GM19324 (cell line): Measurements from ENCODE around the gene FRG2C.
"Not testable (repeated sequence)": the region's sequence is repeated elsewhere in the genome, so short reads cannot be mapped to it uniquely, and the experiment has no call there.

Source experiments
- ATAC-seq: cut with Tn5 transposase; IDR thresholded peaks from one replicate; pipeline ENCODE4 v1.9.1; 2021; ENCODE audit warnings: mild to moderate bottlenecking, moderate library complexity; ENCODE audit not compliant: unreplicated experiment, low FRiP score

FRG2C gene

GRCh38 chr3:75664028-75664427, at the start of gene FRG2C:
TSS of gene FRG2C (plus strand) at chr3:75664328. CDS start at chr3:75664380, 52 bp downstream.
- not testable (repeated sequence) for ATAC-seq

DNA sequence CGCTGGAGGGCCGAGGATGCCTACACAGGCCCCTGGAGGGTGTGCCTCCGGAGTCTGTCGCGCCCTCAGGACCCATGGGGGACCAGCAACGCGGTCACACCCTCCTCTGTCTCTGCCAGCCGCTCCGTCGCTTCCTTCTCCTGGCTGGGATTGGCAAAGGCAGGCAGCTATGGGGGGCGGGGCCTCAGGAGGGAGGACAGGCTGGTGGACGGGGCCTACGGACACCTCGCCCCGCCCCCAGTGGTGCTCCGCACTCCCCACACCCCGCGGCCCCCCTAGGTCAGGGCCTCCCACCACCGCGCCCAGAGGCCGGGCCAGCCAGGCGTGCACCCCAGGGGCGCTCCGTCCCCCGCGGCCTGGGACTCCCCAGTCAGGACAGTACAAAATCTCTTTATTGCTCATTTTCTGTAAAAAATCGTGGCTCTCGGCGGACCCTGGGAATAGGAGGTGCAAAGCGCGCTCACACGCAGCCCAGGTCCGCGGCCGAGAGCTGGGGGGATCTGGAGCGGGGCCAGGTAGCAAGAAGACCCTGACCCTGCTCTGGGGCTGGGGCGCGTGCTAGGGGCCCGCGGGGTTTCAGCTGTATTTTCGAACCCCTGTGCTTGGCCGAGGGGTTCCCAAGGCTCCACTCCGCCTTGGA, 45.3 kb upstream of the FRG2C start:
- ATAC-seq: not testable (repeated sequence)

- ATAC-seq: not testable (repeated sequence)
Observed at GRCh38 chr3:75619481-75620031, 44.6 kb upstream of the FRG2C start.

DNA sequence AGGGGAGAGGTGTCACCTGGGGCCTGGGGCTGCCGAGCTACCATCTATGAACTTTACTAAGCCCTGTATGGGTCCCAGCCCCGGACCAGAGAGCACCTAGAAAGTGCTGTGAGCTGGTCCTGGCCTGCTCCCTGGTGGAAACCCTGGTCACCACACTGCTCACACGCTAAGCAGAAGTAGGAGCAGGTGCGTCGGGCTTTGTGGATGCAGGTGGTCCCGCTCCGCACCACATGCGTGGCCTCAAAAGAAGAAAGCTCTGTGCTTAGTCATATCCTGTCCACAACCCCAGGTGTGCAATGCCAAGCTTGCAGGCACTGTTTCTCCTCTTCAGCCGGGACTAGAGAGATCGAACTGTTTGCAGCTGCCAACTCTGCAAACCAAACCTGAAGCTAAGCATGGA, 42.4 kb upstream of the FRG2C start:
- not testable (repeated sequence) for ATAC-seq

DNA sequence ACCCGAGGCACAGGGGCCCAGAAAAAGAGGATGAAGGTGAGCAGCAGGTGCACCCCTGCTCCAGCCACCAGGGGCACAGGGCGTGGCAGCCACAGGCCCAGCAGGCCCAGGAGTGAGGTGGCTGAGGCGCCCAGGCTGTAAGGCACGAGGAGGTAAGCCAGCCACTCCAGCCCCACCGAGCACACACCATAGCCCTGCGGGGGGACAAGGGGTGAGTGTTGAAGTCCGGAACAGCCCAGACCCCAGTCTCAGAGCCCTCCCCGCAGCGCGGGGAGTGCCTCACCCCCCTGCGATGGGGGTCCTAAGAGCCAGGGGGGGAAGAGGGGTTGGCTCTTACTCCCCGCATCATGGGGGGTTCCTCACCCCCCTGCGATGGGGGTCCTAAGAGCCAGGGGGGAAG, 40.5 kb upstream of the FRG2C start:
- ATAC-seq: not testable (repeated sequence)

DNA sequence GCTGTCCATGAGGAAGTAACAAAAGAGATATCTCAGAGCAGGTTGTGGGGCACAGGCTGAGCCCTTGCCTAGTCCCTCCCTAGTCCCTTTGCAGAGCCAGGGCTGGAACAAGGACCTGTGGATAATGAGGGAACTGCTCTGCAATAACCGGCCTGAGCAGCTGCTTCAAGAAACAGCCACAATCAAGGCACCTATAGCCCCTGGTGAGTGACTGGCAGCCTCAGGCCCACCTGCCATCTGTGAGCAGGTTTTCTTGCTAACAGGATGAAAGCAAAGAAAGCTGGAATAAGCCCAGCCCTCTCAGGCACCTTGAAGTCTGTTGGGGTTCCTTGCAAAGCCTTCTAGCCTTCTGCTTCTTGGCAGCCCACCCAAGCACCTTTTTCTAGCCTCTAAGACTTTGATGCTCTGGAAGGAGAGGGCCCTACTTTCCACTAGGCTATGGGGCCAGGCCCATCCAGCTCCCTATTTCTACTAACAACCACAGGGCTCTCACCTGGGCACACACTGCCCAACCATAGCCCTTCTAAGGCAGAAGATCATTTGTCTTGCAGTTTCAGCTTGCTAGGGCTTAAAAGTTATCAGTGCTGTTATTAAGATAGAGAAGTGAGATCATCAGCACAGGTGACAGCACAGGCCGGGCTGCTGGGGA, 33.1 kb upstream of the FRG2C start:
- not testable (repeated sequence) for ATAC-seq

DNA sequence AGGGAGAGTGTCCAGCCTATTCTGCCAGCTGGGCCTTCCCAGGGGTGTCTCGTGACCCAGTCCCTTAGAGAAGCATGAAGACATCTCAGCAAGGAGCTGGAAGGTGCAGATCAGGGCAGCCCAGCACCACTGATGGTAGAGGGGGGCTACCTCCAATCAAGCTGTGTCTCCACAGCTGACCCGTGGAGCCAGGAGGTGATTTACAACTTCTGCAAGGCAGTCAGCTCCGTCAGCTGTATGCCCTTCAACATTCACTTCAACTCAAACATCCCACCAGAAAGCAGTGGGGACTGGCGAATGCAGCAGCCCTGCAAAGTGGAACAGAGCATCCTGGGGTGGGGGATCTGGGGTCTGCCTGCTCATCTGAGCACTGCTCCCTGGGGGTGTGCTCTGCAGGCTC, 32.6 kb upstream of the FRG2C start:
- ATAC-seq: no peak

DNA sequence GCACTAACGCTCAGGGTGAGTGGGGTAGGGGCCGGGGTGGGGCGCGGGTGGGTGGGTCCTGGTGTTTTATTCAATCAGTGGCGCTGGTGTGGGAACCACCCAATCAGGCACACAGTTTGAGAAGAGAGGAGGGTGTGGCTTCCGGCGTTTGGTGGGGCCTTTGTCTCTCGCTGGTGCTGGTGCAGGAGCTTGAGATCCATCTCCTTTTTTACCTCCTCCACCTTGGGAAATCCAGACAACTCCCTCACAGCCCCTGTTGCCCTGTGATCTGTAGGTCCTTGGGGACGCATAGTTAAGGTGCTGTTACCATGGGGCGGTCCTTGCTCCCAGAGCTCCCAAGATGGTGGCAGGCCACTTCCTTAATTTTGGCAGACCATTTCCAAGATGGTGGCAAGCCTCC, 25.2 kb upstream of the FRG2C start:
- not testable (repeated sequence) for ATAC-seq

GRCh38 chr3:75641107-75641517, 23.0 kb upstream of the FRG2C start:
- not testable (repeated sequence) for ATAC-seq

GRCh38 chr3:75643031-75643800, 20.9 kb upstream of the FRG2C start:
- not testable (repeated sequence) for ATAC-seq

DNA sequence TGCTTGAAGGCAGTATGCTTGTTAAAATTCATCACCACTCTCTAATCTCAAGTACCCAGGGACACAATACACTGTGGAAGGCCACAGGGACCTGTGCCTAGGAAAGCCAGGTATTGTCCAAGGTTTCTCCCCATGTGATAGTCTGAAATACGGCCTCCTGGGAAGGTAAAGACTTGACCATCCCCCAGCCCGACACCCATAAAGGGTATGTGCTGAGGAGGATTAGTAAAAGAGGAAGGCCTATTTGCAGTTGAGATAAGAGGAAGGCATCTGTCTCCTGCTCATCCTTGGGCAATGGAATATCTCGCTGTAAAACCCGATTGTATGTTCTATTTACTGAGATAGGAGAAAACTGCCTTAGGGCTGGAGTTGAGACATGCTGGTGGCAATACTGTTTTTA, 18.6 kb upstream of the FRG2C start:
- not testable (repeated sequence) for ATAC-seq

- no peak for ATAC-seq
Observed at GRCh38 chr3:75650191-75650590, 13.9 kb upstream of the FRG2C start.

DNA sequence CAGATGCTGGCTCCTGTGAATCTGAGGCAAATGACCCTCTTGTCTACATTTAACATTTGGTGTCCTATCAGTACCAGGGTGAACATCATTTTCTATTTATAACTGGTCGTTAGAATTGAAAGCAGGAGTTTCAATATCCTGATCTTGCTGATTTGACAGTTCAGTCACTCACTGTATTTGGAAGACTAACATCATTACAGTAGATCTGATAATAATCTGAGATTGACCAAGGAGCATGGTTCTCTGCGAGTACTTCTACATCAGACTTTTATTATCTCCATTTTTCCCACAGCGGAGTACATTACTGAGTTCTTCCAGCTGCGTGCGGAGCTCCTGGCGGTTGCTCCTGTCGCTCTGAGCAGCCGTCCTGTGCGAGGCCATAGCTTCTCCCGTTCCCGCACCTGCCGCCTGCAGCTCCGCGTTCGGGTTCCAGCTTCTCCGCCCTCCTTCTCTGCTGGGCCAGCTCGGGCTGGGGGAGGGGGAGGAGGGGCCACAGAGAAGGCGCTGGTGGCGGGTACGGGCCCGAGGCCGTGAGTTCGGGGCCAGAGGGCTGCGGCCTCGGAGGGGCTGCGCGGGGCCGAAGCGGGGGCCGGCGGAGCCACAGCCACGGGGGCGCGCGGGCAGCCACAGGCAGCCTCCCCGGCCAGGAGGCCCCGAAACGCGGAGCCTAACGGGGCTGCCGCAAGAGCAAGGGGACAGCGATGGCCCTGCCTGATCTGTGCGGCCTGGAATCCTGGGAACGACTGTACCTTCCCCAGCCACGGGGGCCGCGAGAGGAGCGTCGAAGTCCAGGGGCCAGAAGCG, 8.8 kb upstream of the FRG2C start:
- ATAC-seq: not testable (repeated sequence)

- ATAC-seq: not testable (repeated sequence)
Observed at GRCh38 chr3:75655956-75656355, 8.2 kb upstream of the FRG2C start.

- ATAC-seq: not testable (repeated sequence)
Observed at GRCh38 chr3:75658411-75659107, 5.6 kb upstream of the FRG2C start.

DNA sequence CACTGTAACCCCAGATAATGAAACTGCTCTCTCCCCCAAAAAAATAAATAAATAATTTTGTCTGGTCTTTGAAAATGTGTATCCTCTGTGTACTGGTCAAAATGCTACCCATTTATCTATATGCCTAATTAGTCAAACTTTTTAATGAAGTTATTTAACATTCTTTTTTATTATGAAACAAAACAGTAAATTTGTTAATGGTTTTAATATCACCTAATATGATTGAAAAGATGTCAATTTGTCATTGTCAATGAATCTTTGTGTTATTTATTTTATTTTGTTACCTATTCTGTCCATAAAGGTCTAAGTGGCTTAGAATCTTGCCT, 5.1 kb upstream of the FRG2C start:
- not testable (repeated sequence) for ATAC-seq

GRCh38 chr3:75665626-75666025, 1.5 kb downstream of the FRG2C start:
- not testable (repeated sequence) for ATAC-seq

- not testable (repeated sequence) for ATAC-seq
Observed at GRCh38 chr3:75667757-75668701, 3.9 kb downstream of the FRG2C start.
